ENCODE measurements around the gene ANKMY2.
"Not testable (repeated sequence)": the region's sequence is repeated elsewhere in the genome, so short reads cannot be mapped to it uniquely, and the experiment has no call there.

ANKMY2 gene

GRCh38 chr7:16645593-16646471, at the start of gene ANKMY2, which contains the start of gene BZW2:
TSS of gene ANKMY2 (minus strand) at chr7:16645754. CDS start at chr7:16645573, 181 bp downstream.
TSS of gene BZW2 (plus strand) at chr7:16646181. CDS start at chr7:16665444, 19,263 bp downstream.
- peak within 1 kb of the TSS; percentile 85 for H3K9ac ChIP-seq (ENCODE audit: insufficient read length)
- peak; percentile 34 for TF ChIP-seq FOXP2 (optimal IDR thresholded peaks at IDR 0.05; ENCODE audit: control extremely low read depth, extremely low read length, insufficient read depth)
- peak; percentile 95 for TF ChIP-seq POLR2AphosphoS5 (IDR thresholded peaks at IDR 0.05; ENCODE audit: borderline replicate concordance, low read depth, low read length)
- TF ChIP-seq EZH2 (IDR thresholded peaks at IDR 0.05): no peak
- peak within 1 kb of the TSS; percentile 91 for H3K27ac ChIP-seq
- peak; percentile 83 for DNase-seq (ENCODE audit: low read depth, low spot score)
- peak within 1 kb of the TSS; percentile 89 for H3K4me3 ChIP-seq
- no peaks in the 10 kb centered on the region for H3K9me3 ChIP-seq (ENCODE audit: low read depth, low read length)
- 0 out of 2 replicates have a peak, but pooled peaks cover 3% of the 10 kb centered on the region for H3K36me3 ChIP-seq (ENCODE audit: insufficient read depth, low read length)

GRCh38 chr7:16694806-16695205, 49.3 kb upstream of the ANKMY2 start:
- Histone ChIP-seq H3K9ac (ENCODE audit: insufficient read length) (no peak overlapping the region), H3K9me3 (ENCODE audit: low read depth, low read length) (no peaks in the 10 kb centered on the region), H3K36me3 (ENCODE audit: insufficient read depth, low read length) (peaks cover 78% of the 10 kb centered on the region), H3K4me3 (no peak overlapping the region), H3K27ac (no peak overlapping the region)
- TF ChIP-seq POLR2AphosphoS5 (IDR thresholded peaks at IDR 0.05; ENCODE audit: borderline replicate concordance, low read depth, low read length): no peak
- no peak for TF ChIP-seq FOXP2 (optimal IDR thresholded peaks at IDR 0.05; ENCODE audit: control extremely low read depth, extremely low read length, insufficient read depth)
- no peak for TF ChIP-seq EZH2 (IDR thresholded peaks at IDR 0.05)
- no peak for DNase-seq (ENCODE audit: low read depth, low spot score)

- H3K4me3 ChIP-seq: no peak overlapping the region
- peaks cover 75% of the 10 kb centered on the region for H3K36me3 ChIP-seq (ENCODE audit: insufficient read depth, low read length)
- H3K9me3 ChIP-seq (ENCODE audit: low read depth, low read length): no peaks in the 10 kb centered on the region
- DNase-seq (ENCODE audit: low read depth, low spot score): no peak
- H3K9ac ChIP-seq (ENCODE audit: insufficient read length): no peak overlapping the region
- no peak for TF ChIP-seq EZH2 (IDR thresholded peaks at IDR 0.05)
- no peak for TF ChIP-seq FOXP2 (optimal IDR thresholded peaks at IDR 0.05; ENCODE audit: control extremely low read depth, extremely low read length, insufficient read depth)
- TF ChIP-seq POLR2AphosphoS5 (IDR thresholded peaks at IDR 0.05; ENCODE audit: borderline replicate concordance, low read depth, low read length): no peak
- no peak overlapping the region for H3K27ac ChIP-seq
Observed at GRCh38 chr7:16693601-16694318, 48.2 kb upstream of the ANKMY2 start.

- Histone ChIP-seq H3K4me3 (no peak overlapping the region), H3K27ac (no peak overlapping the region), H3K36me3 (ENCODE audit: insufficient read depth, low read length) (peaks cover 67% of the 10 kb centered on the region), H3K9ac (ENCODE audit: insufficient read length) (no peak overlapping the region), H3K9me3 (ENCODE audit: low read depth, low read length) (no peaks in the 10 kb centered on the region)
- TF ChIP-seq FOXP2 (optimal IDR thresholded peaks at IDR 0.05; ENCODE audit: control extremely low read depth, extremely low read length, insufficient read depth): no peak
- TF ChIP-seq EZH2 (IDR thresholded peaks at IDR 0.05): no peak
- no peak for TF ChIP-seq POLR2AphosphoS5 (IDR thresholded peaks at IDR 0.05; ENCODE audit: borderline replicate concordance, low read depth, low read length)
- no peak for DNase-seq (ENCODE audit: low read depth, low spot score)
Observed at GRCh38 chr7:16691241-16691640, 45.7 kb upstream of the ANKMY2 start.

- H3K9ac ChIP-seq (ENCODE audit: insufficient read length): no peak overlapping the region
- H3K36me3 ChIP-seq (ENCODE audit: insufficient read depth, low read length): peaks cover 65% of the 10 kb centered on the region
- H3K4me3 ChIP-seq: no peak overlapping the region
- no peak overlapping the region for H3K27ac ChIP-seq
- no peaks in the 10 kb centered on the region for H3K9me3 ChIP-seq (ENCODE audit: low read depth, low read length)
- TF ChIP-seq POLR2AphosphoS5 (IDR thresholded peaks at IDR 0.05; ENCODE audit: borderline replicate concordance, low read depth, low read length): no peak
- no peak for TF ChIP-seq FOXP2 (optimal IDR thresholded peaks at IDR 0.05; ENCODE audit: control extremely low read depth, extremely low read length, insufficient read depth)
- TF ChIP-seq EZH2 (IDR thresholded peaks at IDR 0.05): no peak
- no peak for DNase-seq (ENCODE audit: low read depth, low spot score)
Observed at GRCh38 chr7:16688249-16688648, 42.7 kb upstream of the ANKMY2 start.

- H3K9ac ChIP-seq (ENCODE audit: insufficient read length): no peak overlapping the region
- H3K27ac ChIP-seq: peak overlapping the region; percentile 85
- H3K9me3 ChIP-seq (ENCODE audit: low read depth, low read length): no peaks in the 10 kb centered on the region
- DNase-seq (ENCODE audit: low read depth, low spot score): no peak
- no peak for TF ChIP-seq FOXP2 (optimal IDR thresholded peaks at IDR 0.05; ENCODE audit: control extremely low read depth, extremely low read length, insufficient read depth)
- TF ChIP-seq EZH2 (IDR thresholded peaks at IDR 0.05): no peak
- no peak for TF ChIP-seq POLR2AphosphoS5 (IDR thresholded peaks at IDR 0.05; ENCODE audit: borderline replicate concordance, low read depth, low read length)
- H3K4me3 ChIP-seq: peak overlapping the region; percentile 68
- peaks cover 66% of the 10 kb centered on the region for H3K36me3 ChIP-seq (ENCODE audit: insufficient read depth, low read length)
Observed at GRCh38 chr7:16685535-16685934, 40.0 kb upstream of the ANKMY2 start.

- peak overlapping the region; percentile 85 for H3K27ac ChIP-seq
Observed at GRCh38 chr7:16684935-16685334, 39.4 kb upstream of the ANKMY2 start.

GRCh38 chr7:16678645-16679566, 33.4 kb upstream of the ANKMY2 start:
- H3K4me3 ChIP-seq; H3K9ac ChIP-seq (ENCODE audit: insufficient read length); H3K27ac ChIP-seq; DNase-seq (ENCODE audit: low read depth, low spot score); H3K9me3 ChIP-seq (ENCODE audit: low read depth, low read length): not testable (repeated sequence)
- H3K36me3 ChIP-seq (ENCODE audit: insufficient read depth, low read length): peaks cover 80% of the 10 kb centered on the region

More at GRCh38 chr7:16684935-16685334, 39.4 kb upstream of the ANKMY2 start:
- Histone ChIP-seq H3K9ac (ENCODE audit: insufficient read length) (no peak overlapping the region), H3K9me3 (ENCODE audit: low read depth, low read length) (no peaks in the 10 kb centered on the region), H3K36me3 (ENCODE audit: insufficient read depth, low read length) (peaks cover 66% of the 10 kb centered on the region), H3K4me3 (peak overlapping the region; percentile 68)
- DNase-seq (ENCODE audit: low read depth, low spot score): peak; percentile 99
- TF ChIP-seq POLR2AphosphoS5 (IDR thresholded peaks at IDR 0.05; ENCODE audit: borderline replicate concordance, low read depth, low read length): peak; percentile 82; the same call in 1 of the 2 replicates
- TF ChIP-seq FOXP2 (optimal IDR thresholded peaks at IDR 0.05; ENCODE audit: control extremely low read depth, extremely low read length, insufficient read depth): no peak
